Small intestine (tissue), 7 donors: Measurements from ENCODE around the gene CAMK1D. TPM values are rescaled to one million over a fixed set of nuclear protein-coding genes. Genes with fewer than 3 reads are reported as not detected.
A peak's percentile ranks its signal among the peaks of the same experiment; 100 is the strongest.

Experiments used
- DNase-seq, 2 donors: peaks; one replicate each; pipeline versions ENCODE4 v3.0.0 to v3.0.0-alpha.2; 2013
- FAIRE-seq: peaks from 2 replicates; lab custom pipeline; 2012; peaks lifted over from hg19 to GRCh38; lab: Jason Lieb, UNC
- H3K27ac ChIP-seq, 3 donors: one replicate each; pipeline ENCODE4 v1.5.1; 2013; ENCODE audit warnings: low read length in 2 of 3, mild to moderate bottlenecking in 2 of 3, control low read depth in 1 of 3, inconsistent platforms in 1 of 3, low read depth in 1 of 3, moderate library complexity in 1 of 3
- H3K27me3 ChIP-seq, 3 donors: one replicate each; pipeline ENCODE4 v1.6.1; 2013; ENCODE audit warnings: low read length in 3 of 3, inconsistent platforms in 1 of 3; ENCODE audit not compliant: control insufficient read depth in 3 of 3, insufficient read depth in 3 of 3
- H3K36me3 ChIP-seq, 3 donors: one replicate each; pipeline ENCODE4 v1.6.1; 2013; ENCODE audit warnings: low read length in 3 of 3, inconsistent platforms in 1 of 3, low read depth in 1 of 3, mild to moderate bottlenecking in 1 of 3, moderate library complexity in 1 of 3; ENCODE audit not compliant: control insufficient read depth in 3 of 3, insufficient read depth in 2 of 3
- H3K4me1 ChIP-seq, 3 donors: one replicate each; pipeline ENCODE4 v1.6.1; 2013; ENCODE audit warnings: low read length in 2 of 3, inconsistent platforms in 1 of 3, low read depth in 1 of 3, mild to moderate bottlenecking in 1 of 3, moderate library complexity in 1 of 3; ENCODE audit not compliant: control insufficient read depth in 3 of 3, insufficient read depth in 2 of 3
- H3K4me3 ChIP-seq, 3 donors: one replicate each; pipeline ENCODE4 v1.5.1; 2013; ENCODE audit warnings: low read length in 3 of 3, control low read depth in 1 of 3, inconsistent platforms in 1 of 3, low read depth in 1 of 3, mild to moderate bottlenecking in 1 of 3, moderate library complexity in 1 of 3
- H3K9me3 ChIP-seq, 2 donors: one replicate each; pipeline ENCODE4 v1.6.1; 2013; ENCODE audit warnings: low read depth in 1 of 2, low read length in 1 of 2; ENCODE audit not compliant: control insufficient read depth in 2 of 2, insufficient read depth in 1 of 2
- WGBS, 3 donors: extraction: QIAGEN DNeasy Blood & Tissue Kit; methylation state at CpG; one replicate each; pipeline ENCODE4 v1.1.7; 2013; 5-methylcytosine and 5-hydroxymethylcytosine counted together
- polyA plus RNA-seq, 4 donors: library from polyadenylated mRNA; stranded (reverse) in 3 of 4; unstranded in 1 of 4; fragments of 200-250 nt in 3 of 4; fragments of 120-200 nt in 1 of 4; gene quantifications; one replicate each; pipeline versions ENCODE4 v1.2.1 to v1.2.3, GENCODE V29; 2013
- donor health status: healthy with polysubstance abuse.
- donor health status: control.
- donor health status: control.
- donor health status: Bipolar disorder and iron deficiency.
- donor health status: healthy.

Gene CAMK1D
- polyA plus RNA-seq, 4 donors = 0.45 to 9.7 (median 3.8) TPM

DNA sequence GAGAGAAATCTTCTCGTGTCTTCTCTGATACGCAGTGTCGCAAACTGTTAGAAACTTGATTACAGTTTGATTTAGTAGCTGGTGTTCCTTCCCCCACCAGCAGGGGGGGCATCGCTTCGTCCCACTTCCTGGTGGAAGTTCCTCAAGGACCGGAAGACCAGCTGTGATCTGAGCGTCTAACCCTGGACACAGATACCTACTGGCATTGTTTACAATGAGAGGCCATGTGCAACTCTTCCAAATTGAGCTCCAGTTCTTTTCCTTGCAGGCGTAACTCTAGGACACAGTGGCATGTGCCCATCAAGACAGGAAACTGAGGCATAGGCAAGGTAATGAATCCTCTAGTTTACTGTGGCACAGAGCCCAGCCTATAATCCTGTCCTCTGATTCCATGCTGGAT lies 433.2 kb downstream of the CAMK1D start:
- Histone ChIP-seq H3K9me3 (no peaks in the 10 kb centered on the region), H3K4me1 (no peaks in the 10 kb centered on the region), H3K36me3 (peaks cover 0 to 5% (median 0%) of the 10 kb centered on the region in 3 donors), H3K4me3 (no peak overlapping the region), H3K27ac (no peak overlapping the region), H3K27me3 (no peaks in the 10 kb centered on the region)
- DNase-seq (peak; percentile 32 to 52), FAIRE-seq (no peak)
- 59 to 65% (median 63%) methylated on average over 8 of the region's 8 CpGs for WGBS, 3 donors

DNA sequence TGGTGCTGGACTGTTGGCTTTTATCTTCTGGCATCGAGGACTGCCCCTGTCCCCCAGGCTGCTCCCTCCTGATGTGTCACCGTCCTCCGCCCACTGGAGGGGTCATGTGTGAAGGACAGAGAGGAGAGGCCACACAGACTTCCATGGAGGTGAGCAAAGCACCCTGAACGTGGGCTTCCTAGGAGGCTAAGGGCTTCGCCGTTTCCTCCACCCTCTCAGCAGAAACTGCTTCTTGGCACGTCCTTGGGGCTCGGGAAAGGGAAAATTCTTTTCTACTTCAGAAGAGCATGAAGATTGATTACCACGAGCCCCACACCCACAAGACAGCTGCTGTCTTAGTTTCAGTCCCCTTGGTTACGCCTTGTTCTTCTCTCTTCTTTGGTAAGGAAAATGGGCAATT lies 433.9 kb downstream of the CAMK1D start:
- Histone ChIP-seq H3K27ac (no peak overlapping the region), H3K9me3 (no peaks in the 10 kb centered on the region), H3K36me3 (peaks cover 0 to 3% (median 0%) of the 10 kb centered on the region in 3 donors), H3K27me3 (no peaks in the 10 kb centered on the region), H3K4me3 (no peak overlapping the region), H3K4me1 (no peaks in the 10 kb centered on the region)
- FAIRE-seq (no peak), DNase-seq (no peak)
- 73 to 88% (median 82%) methylated on average over 10 of the region's 10 CpGs for WGBS, 3 donors

- Histone ChIP-seq H3K4me3 (no peak overlapping the region), H3K27me3 (no peaks in the 10 kb centered on the region), H3K36me3 (peaks cover 0 to 2% (median 0%) of the 10 kb centered on the region in 3 donors), H3K9me3 (no peaks in the 10 kb centered on the region), H3K4me1 (no peaks in the 10 kb centered on the region), H3K27ac (no peak overlapping the region)
- FAIRE-seq = no peak
- WGBS, 3 donors = 90 to 93% (median 92%) methylated on average over 6 of the region's 6 CpGs
- no peak for DNase-seq
These were observed 435.3 kb downstream of the CAMK1D start for GRCh38 chr10:12784646-12785045.

- 82 to 89% (median 83%) methylated on average over 12 of the region's 12 CpGs for WGBS, 3 donors
- FAIRE-seq (no peak), DNase-seq (no peak)
- H3K9me3 ChIP-seq = no peaks in the 10 kb centered on the region
- H3K27ac ChIP-seq = no peak overlapping the region
- H3K27me3 ChIP-seq = no peaks in the 10 kb centered on the region
- H3K36me3 ChIP-seq = peaks cover 0 to 2% (median 0%) of the 10 kb centered on the region in 3 donors
- no peaks in the 10 kb centered on the region for H3K4me1 ChIP-seq
- H3K4me3 ChIP-seq = no peak overlapping the region
These were observed 436.1 kb downstream of the CAMK1D start for GRCh38 chr10:12785415-12785831.

DNA sequence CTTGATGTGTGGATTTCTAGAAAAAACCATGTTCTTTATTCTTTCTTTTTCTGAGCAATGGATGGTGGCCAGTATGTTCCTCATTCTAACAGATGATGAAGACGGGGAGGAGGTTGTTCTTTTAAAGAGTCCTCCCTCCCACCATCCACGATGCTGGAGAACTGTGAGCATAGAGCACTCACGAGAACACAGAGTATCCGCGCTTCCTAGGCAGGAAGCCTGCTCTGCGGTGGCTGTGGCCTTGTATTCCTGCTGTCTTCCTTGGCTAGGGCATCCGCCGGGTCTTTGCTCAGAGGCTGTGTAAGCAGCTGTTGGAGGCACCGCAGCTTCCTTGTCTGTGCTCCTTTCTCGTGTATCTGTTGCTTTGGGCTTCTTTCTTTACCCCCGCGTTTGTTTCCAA lies 437.9 kb downstream of the CAMK1D start:
- Histone ChIP-seq H3K9me3 (peaks cover 0 to 12% of the 10 kb centered on the region in 2 donors), H3K4me1 (no peaks in the 10 kb centered on the region), H3K27me3 (no peaks in the 10 kb centered on the region), H3K36me3 (no peaks in the 10 kb centered on the region), H3K4me3 (no peak overlapping the region), H3K27ac (no peak overlapping the region)
- 84 to 89% (median 85%) methylated on average over 12 of the region's 12 CpGs for WGBS, 3 donors
- FAIRE-seq (no peak), DNase-seq (no peak)

- no peak for DNase-seq
- Histone ChIP-seq H3K27me3 (no peaks in the 10 kb centered on the region), H3K4me1 (no peaks in the 10 kb centered on the region), H3K4me3 (no peak overlapping the region), H3K36me3 (no peaks in the 10 kb centered on the region), H3K9me3 (peaks cover 0 to 12% of the 10 kb centered on the region in 2 donors), H3K27ac (no peak overlapping the region)
- FAIRE-seq = no peak
- 89 to 91% (median 89%) methylated on average over 10 of the region's 10 CpGs for WGBS, 3 donors
These were observed 438.9 kb downstream of the CAMK1D start for GRCh38 chr10:12788277-12788676.

DNA sequence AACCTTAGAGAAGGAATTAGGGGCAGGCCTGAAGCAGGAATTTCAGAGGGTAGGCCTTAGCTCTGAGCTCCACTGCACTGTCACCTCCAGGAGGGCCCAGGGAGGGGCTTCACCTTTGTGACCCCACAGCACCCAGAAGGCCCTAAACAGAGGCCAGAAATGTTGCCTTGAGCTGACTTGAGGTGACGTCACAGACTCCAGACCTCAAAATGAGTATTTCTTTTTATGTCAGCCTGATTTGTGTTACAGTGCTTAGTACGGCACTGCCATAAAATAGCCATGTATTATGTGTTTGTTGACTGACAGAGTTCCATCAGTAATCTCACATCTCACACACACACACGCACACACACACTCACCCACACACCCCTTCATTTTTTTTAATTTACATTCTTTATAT lies 440.9 kb downstream of the CAMK1D start:
- DNase-seq = no peak
- H3K4me3 ChIP-seq = no peak overlapping the region
- no peaks in the 10 kb centered on the region for H3K4me1 ChIP-seq
- no peaks in the 10 kb centered on the region for H3K27me3 ChIP-seq
- no peaks in the 10 kb centered on the region for H3K36me3 ChIP-seq
- H3K9me3 ChIP-seq = peaks cover 0 to 18% of the 10 kb centered on the region in 2 donors
- 80 to 86% (median 82%) methylated on average over 3 of the region's 3 CpGs for WGBS, 3 donors
- FAIRE-seq = no peak
- H3K27ac ChIP-seq = no peak overlapping the region

DNA sequence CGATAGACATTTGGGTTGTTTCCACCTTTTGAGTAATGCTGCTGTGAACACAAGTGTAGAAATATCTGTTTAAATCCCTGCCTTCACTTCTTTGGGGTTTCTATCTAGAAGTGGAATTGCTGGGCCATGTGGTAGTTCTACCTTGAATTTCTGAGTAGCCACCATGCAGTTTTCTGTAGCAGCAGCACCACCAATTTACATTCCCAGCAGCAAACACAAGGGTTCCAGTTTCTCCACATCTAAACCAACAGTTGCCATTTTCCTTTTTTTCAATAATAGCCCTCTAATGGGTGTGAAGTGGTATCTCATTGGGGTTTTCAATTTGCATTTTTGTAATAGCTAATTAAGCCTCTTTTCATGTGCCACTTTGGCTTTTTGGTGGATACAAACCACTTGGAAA lies 442.4 kb downstream of the CAMK1D start:
- H3K4me1 ChIP-seq = no peaks in the 10 kb centered on the region
- H3K27me3 ChIP-seq = no peaks in the 10 kb centered on the region
- no peak for DNase-seq
- H3K4me3 ChIP-seq = no peak overlapping the region
- WGBS, 3 donors = 97 to 100% (median 100%) methylated on average over 1 of the region's 1 CpG
- H3K27ac ChIP-seq = no peak overlapping the region
- peaks cover 0 to 18% of the 10 kb centered on the region in 2 donors for H3K9me3 ChIP-seq
- no peak for FAIRE-seq
- no peaks in the 10 kb centered on the region for H3K36me3 ChIP-seq

DNA sequence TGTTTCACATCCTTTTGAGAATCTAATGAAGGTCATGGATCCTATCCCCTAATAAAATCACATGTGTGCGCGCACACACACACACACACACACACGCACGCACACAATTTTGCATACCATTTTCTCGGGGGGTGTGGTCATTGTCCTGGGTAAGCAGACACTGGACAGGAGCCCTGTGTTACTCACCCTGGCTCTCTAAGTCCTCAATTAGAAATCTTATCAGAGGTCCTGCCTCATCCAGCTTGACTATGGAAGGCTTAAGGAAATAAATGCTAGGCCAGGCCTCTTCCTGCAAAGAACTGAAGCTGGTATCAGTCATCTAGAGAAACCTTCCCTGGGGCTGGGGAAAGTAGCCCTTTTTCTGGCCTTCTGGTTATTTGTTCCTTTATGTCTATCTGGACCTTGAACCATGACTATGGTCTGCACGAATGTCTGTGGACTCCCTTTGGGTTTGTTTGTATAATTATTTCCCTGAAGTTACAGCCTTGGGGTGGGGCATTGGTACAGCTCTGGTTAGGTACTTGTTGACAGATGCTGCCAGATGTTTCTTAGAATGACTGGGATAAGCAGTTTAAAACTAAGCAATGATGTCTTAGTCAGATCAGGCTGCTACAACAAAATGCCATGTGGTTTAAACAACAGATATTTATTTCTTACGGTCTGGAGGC lies 443.7 kb downstream of the CAMK1D start:
- FAIRE-seq = no peak

More for the DNA sequence above, 443.7 kb downstream of the CAMK1D start:
- Histone ChIP-seq H3K27ac (no peak overlapping the region), H3K4me1 (no peaks in the 10 kb centered on the region), H3K36me3 (no peaks in the 10 kb centered on the region), H3K4me3 (no peak overlapping the region), H3K9me3 (peaks cover 0 to 18% of the 10 kb centered on the region in 2 donors), H3K27me3 (no peaks in the 10 kb centered on the region)
- peak in 1 of 2 donors; percentile 39 for DNase-seq
- 74 to 87% (median 81%) methylated on average over 7 of the region's 7 CpGs for WGBS, 3 donors
